Fibroblast of lung (primary cell): ENCODE results near the gene RCCD1.

Experiments
- CTCF ChIP-seq, 2 donors: IDR thresholded peaks in 1 of 2; conservative IDR thresholded peaks in 1 of 2; 1 replicate in 1 of 2; 2 replicates in 1 of 2; pipeline ENCODE4 v1.5.1; 2011 to 2012; ENCODE audit warnings: low read length in 2 of 2, control low read depth in 1 of 2, inconsistent platforms in 1 of 2, low read depth in 1 of 2, mild to moderate bottlenecking in 1 of 2
- EZH2 ChIP-seq: IDR thresholded peaks from 2 replicates; pipeline ENCODE4 v1.5.1; 2012; ENCODE audit warnings: low read length, control low read depth, mild to moderate bottlenecking; ENCODE audit errors: missing control alignments

GRCh38 chr15:90941038-90941437 lies 13.6 kb upstream of the RCCD1 start:
- TF ChIP-seq CTCF (conservative IDR thresholded peaks at IDR 0.05 in 1 of 2, IDR thresholded peaks at IDR 0.05 in 1 of 2; ENCODE audit: low read depth in 1 of 2, low read length in 2 of 2) (no peak), EZH2 (no peak)
